ELR (cell line): Measurements from ENCODE around the gene CLSTN2.

Experiments used
- DNase-seq: peaks from one replicate; pipeline ENCODE4 v3.0.0-alpha.2; 2015; ENCODE audit warnings: low read depth

The CLSTN2 gene

GRCh38 chr3:140152851-140153639 lies 218.1 kb downstream of the CLSTN2 start:
- DNase-seq: no peak

GRCh38 chr3:140153736-140154135 lies 218.8 kb downstream of the CLSTN2 start:
- no peak for DNase-seq

GRCh38 chr3:140157161-140157560 lies 222.2 kb downstream of the CLSTN2 start:
- DNase-seq: no peak

DNA sequence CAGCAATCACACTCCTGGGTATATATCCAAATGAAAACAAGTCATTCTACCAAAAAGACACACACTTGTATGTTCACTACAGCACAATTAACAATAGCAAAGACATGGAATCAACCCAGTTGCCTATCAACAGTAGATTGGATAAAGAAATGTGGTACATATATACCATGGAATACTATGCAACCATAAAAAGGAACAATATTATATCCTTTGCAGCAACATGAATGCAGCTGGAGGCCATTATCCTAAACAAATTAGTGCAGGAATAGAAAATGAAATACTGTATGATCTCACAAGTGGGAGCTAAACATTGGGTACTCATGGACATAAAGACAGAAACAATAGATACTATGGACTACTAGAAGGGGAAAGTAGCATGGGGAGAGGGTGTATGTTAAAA lies 224.7 kb downstream of the CLSTN2 start:
- no peak for DNase-seq

DNA sequence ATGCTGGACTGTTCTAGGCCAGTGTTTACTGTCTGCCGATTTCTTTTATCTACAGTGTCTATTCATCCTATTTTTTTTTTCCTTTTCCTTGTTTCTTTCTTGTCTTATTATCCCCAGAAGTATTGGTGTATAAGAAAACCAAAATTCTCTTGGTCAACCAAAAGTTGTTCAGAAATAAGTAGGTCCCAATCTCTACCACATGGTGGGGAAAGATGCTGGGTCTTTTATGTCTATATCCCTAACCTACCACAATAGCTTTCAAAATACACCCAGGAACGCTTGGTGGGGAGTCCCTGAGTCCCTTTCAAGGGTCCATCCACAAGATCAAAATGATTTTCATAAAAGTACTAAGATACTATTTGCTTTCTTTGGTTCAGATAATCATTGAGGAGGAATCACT lies 225.6 kb downstream of the CLSTN2 start:
- no peak for DNase-seq

DNA sequence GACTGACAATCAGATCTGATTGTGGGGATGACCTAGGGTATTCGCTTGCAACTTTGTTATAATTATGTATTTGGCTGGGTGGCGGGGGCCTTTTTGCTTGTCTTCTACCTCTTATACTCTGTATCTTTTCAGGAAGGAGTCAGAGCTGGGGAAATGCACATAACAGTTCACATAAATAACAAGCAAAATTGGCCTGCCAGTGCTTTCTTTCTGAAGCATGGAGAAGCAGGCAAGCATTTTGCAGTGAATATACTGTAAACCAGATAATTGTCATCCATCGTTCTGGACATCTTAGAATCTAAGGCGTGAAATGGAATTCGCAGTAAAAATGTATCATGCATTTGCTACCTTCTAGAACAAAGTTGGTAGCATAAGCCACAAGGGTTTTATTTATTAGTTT lies 227.6 kb downstream of the CLSTN2 start:
- no peak for DNase-seq

DNA sequence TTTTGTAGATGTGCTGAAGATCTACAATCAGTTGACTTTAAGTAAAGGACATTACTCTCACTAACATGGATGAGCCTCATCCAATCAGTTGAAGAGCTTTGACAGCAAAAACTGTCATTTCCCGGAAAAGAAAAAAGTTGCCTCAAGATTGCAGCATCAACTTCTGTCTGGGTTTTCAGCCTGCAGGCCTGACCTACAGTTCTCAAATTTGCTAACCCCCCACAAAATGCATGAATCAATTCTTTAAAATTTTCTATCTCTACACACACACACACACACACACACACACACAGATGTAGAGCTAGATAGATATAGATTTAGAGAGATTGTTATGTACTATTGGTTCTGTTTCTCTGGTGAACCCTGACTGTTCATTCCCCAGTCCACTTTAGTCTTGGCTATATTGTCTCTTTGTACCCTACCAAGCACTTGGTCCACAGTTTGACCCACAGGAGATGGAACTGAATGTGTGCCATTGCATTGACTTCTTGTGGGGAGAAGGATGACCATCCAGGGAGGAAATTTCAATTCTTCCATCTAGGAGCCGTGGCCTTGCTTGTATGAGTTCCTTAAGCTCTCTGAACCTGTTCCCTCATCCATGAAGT lies 228.3 kb downstream of the CLSTN2 start:
- DNase-seq: no peak

DNA sequence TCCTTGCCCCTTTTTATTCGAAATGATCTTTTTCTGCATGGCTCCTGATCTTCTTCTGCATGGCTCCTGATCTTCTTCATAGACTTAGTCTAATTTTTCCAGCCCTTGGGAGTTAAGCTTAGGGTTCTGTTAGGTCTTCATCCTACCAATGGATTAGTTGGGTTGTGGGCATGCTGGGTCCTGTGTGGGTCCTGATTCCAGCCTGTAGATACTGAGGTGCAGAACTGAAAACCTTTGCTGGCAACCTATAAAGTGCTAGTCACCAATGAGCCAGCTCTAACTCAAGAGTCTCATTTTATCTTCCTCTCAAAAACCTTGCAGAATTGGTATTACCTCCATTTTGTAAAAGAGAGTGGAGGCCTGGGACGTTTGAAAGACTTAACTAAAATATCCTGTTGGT lies 229.2 kb downstream of the CLSTN2 start:
- no peak for DNase-seq

GRCh38 chr3:140164922-140165590 lies 230.1 kb downstream of the CLSTN2 start:
- no peak for DNase-seq

- DNase-seq: no peak
Observed at GRCh38 chr3:140165781-140166180, 230.8 kb downstream of the CLSTN2 start.

DNA sequence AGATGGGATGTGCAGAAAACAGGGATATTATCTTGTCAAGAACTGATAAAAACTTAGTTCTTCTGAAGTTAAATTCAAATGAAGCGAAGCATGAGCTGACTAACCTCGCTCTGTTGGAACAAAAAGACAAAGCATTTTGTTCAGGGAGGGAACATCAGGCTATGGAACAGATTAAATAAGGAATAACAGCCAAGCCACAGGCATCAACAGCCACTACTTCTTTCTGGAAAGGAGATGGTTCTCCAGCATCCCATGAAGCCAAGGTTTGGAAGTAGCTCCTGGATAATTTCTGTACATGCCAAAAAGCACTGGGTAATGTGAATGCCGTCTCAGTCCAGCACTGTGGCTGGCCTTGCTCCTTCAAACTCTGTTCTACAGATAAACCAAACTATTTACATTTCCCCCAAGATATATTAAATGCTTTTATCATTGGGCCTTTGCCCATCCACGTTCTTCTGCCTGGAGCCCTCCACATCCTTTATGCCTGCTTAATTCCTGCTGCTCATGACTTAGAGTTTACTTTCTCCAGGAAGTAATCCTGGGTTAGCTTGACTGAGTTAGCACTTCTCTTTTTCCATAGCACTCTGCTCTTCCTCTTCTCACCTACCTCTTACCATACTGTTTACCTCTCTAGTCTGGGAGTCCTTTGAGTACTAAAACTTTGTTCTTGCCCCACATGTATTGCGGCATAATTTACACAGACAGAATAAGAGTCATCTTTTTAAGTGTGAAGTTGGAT lies 232.0 kb downstream of the CLSTN2 start:
- DNase-seq: no peak

DNA sequence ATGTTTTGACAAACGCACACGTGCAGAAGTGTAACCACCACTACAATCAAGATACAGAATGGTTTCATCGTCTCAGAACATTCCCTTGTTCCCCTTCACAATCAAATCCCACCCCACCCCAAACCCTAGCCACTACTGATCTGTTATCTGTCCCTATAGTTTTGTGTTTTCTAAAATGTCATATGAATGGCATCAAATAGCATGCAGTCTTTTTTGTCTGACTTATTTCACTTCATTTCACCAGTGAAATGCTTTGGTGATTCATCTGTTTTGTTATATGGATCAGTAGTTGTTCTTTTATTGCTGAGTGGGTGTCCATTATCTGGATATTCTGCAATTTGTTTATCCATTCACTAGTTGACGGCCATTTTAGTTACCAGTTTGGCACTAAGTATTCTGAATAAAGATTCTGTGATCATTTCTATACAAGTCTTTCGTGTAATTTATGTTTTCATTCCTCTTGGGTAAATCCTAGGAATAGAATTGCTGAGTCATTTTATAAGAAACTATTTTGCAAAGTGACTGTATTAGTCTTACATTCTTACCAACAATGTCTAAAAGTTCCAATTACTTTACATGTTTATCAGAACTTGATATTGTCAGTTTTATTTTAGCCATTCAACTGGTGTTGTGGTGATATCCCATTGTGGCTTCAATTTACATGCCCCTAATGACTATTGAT lies 232.8 kb downstream of the CLSTN2 start:
- no peak for DNase-seq

GRCh38 chr3:140170612-140171011 lies 235.6 kb downstream of the CLSTN2 start:
- DNase-seq: no peak

- no peak for DNase-seq
Observed at GRCh38 chr3:140176526-140176925, 241.5 kb downstream of the CLSTN2 start.

DNA sequence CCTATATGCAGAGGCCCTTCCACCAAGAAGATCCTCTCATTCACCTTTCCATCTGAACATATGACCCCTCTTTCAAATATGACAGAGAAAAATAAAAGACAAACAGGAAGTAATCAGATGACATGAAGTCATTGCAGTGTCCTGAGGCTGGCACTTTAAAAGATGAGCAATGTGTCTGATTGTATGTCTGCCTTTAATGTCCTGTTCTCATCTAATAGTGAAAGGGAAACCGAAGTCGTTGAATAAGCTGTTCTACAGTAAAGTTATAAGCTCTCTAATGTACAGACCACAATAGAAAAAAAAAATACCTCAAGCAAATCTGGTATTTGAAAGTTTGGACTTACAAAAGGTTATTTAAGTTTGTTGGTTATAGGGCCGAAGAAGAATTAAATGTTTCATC lies 243.0 kb downstream of the CLSTN2 start:
- no peak for DNase-seq

DNA sequence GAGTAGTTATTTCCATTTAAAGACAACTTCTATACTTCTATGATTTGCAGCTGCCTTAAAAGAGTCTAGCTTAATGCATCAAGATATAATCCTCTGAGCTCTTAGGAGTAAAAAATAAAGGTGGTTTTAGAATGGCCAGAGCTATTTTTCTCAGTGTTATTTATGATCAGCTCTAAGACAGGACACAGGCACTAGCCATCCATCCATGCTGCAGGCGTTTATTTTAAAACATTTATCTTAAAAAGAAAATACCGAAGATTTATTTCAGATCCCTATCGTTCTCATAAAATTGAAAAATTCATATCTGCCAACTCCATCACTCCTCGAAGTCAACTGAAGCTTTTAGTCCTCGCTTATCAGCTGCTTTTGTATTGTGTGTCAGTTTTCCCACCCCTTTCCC lies 243.5 kb downstream of the CLSTN2 start:
- DNase-seq: no peak

DNA sequence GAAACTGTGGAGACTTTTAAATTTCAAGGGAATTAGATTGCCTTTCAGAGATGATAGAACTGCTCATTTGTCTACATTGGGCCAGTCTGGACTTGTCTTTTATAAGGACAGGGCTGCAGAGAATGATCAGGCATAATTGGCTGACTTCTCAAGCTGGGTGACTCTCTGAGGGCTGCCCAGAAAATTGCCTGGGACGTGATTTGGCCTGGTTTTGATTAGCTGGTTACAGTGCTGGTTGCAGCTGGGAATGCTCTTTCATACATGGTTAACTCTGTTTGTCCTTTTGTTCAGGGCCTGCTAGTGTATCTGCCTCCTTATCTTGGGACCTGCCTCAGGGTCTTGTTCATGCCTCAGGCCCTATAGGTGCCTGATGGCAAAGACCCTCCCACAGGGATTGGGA lies 245.6 kb downstream of the CLSTN2 start:
- DNase-seq: no peak

DNA sequence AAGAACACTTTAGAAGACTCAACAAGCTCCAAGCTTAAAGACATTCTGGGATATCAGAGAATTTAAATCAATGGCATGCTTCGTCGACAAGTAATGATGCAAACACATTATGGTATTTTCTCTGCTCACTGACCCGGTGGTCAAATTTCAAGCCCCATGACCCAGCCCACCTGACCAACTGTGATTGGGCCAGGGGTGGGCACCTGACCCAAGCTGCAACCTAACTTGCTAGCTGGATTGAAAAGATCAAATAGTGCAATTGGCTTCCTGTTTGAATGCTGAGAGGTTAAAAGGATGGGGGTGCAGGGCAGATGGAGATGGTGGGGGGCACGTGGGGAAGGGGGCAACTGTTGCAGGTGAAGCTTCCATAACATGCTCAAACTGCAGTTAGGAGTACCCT lies 250.4 kb downstream of the CLSTN2 start:
- DNase-seq: no peak

- no peak for DNase-seq
Observed at GRCh38 chr3:140186421-140186920, 251.5 kb downstream of the CLSTN2 start.

GRCh38 chr3:140187028-140187427 lies 252.0 kb downstream of the CLSTN2 start:
- no peak for DNase-seq

- no peak for DNase-seq
Observed at GRCh38 chr3:140187656-140188221, 252.8 kb downstream of the CLSTN2 start.

DNA sequence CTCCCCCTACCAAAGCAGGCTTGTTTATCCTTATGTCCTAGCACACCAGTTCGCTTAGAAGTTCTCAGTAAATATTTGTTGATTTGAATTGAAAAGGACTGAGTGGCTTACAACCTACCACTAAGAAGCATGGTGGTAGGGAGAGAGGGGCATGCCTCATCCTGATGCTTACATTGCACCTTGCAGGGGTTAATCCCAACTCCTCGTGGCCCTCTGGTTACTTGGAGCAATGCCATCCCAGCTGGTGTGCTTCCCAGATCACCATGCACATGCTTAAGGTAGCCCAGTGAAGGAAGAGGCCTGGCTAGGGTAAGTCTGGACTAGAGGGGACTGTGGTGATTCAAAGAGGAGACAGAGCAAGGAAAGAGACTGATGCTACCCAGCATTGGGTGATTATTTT lies 253.3 kb downstream of the CLSTN2 start:
- DNase-seq: no peak
